Prostate gland (tissue), 2 donors: Measurements from ENCODE around the gene EIF3B.

ENCODE experiments used
- POLR2A ChIP-seq: fragments of 450-650 bp; IDR thresholded peaks from one replicate; pipeline ENCODE4 v1.6.1; 2016; ENCODE audit warnings: antibody characterized with exemption, mild to moderate bottlenecking
- TF ChIP-seq, protein P1 (sequence below), 4 experiments: fragments of 200-600 bp in 2 of 4; fragments of 450-650 bp in 2 of 4; sonication (generic) in 2 of 4; IDR thresholded peaks; 1 replicate in 3 of 4; 2 replicates in 1 of 4; pipeline ENCODE4 v1.5.1; 2016 to 2019; ENCODE audit warnings: antibody characterized with exemption in 4 of 4, mild to moderate bottlenecking in 2 of 4, moderate library complexity in 2 of 4

GRCh38 chr7:2362385-2363088 is 7.9 kb downstream of the EIF3B start:
- no peak for TF ChIP-seq POLR2A
- TF ChIP-seq, protein P1, sequence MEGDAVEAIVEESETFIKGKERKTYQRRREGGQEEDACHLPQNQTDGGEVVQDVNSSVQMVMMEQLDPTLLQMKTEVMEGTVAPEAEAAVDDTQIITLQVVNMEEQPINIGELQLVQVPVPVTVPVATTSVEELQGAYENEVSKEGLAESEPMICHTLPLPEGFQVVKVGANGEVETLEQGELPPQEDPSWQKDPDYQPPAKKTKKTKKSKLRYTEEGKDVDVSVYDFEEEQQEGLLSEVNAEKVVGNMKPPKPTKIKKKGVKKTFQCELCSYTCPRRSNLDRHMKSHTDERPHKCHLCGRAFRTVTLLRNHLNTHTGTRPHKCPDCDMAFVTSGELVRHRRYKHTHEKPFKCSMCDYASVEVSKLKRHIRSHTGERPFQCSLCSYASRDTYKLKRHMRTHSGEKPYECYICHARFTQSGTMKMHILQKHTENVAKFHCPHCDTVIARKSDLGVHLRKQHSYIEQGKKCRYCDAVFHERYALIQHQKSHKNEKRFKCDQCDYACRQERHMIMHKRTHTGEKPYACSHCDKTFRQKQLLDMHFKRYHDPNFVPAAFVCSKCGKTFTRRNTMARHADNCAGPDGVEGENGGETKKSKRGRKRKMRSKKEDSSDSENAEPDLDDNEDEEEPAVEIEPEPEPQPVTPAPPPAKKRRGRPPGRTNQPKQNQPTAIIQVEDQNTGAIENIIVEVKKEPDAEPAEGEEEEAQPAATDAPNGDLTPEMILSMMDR (IDR thresholded peaks at IDR 0.05) = no peak
